GM10847 (cell line): ENCODE measurements around the gene SLCO3A1.

Source experiments
- POLR2A ChIP-seq: IDR thresholded peaks from 2 replicates; pipeline ENCODE4 v1.6.1; 2011; ENCODE audit not compliant: insufficient read length; ENCODE audit errors: extremely low read depth

The SLCO3A1 gene

GRCh38 chr15:91853948-91854638 lies 585 bp downstream of the SLCO3A1 start:
- no peak for TF ChIP-seq POLR2A

- no peak for TF ChIP-seq POLR2A
Measured at GRCh38 chr15:91854639-91854990, 1.1 kb downstream of the SLCO3A1 start.

- TF ChIP-seq POLR2A, result no peak
Measured at GRCh38 chr15:91855241-91855640, 1.7 kb downstream of the SLCO3A1 start.

- no peak for TF ChIP-seq POLR2A
Measured at GRCh38 chr15:91855684-91856489, 2.4 kb downstream of the SLCO3A1 start.

- TF ChIP-seq POLR2A, result no peak
Measured at GRCh38 chr15:91857224-91857585, 3.7 kb downstream of the SLCO3A1 start.

- TF ChIP-seq POLR2A, result no peak
Measured at GRCh38 chr15:91857772-91858171, 4.3 kb downstream of the SLCO3A1 start.

- no peak for TF ChIP-seq POLR2A
Measured at GRCh38 chr15:91860498-91860897, 7.0 kb downstream of the SLCO3A1 start.

- TF ChIP-seq POLR2A, result no peak
Measured at GRCh38 chr15:91861223-91861622, 7.7 kb downstream of the SLCO3A1 start.

- TF ChIP-seq POLR2A, result no peak
Measured at GRCh38 chr15:91862891-91863504, 9.5 kb downstream of the SLCO3A1 start.

- TF ChIP-seq POLR2A, result no peak
Measured at GRCh38 chr15:91863621-91864255, 10.2 kb downstream of the SLCO3A1 start.

GRCh38 chr15:91864664-91865063 lies 11.2 kb downstream of the SLCO3A1 start:
- TF ChIP-seq POLR2A, result no peak

- no peak for TF ChIP-seq POLR2A
Measured at GRCh38 chr15:91865486-91865885, 12.0 kb downstream of the SLCO3A1 start.

- no peak for TF ChIP-seq POLR2A
Measured at GRCh38 chr15:91865950-91866349, 12.4 kb downstream of the SLCO3A1 start.

- TF ChIP-seq POLR2A, result no peak
Measured at GRCh38 chr15:91866371-91866905, 12.9 kb downstream of the SLCO3A1 start.

GRCh38 chr15:91866971-91867372 lies 13.5 kb downstream of the SLCO3A1 start:
- TF ChIP-seq POLR2A, result no peak
